ENCODE results near the gene IL4R. TPM values are rescaled to one million over a fixed set of nuclear protein-coding genes. Genes with fewer than 3 reads are reported as not detected.

IL4R gene
- total RNA-seq, 2 experiments from 2014 or later: 73.1 to 82.8 TPM

DNA sequence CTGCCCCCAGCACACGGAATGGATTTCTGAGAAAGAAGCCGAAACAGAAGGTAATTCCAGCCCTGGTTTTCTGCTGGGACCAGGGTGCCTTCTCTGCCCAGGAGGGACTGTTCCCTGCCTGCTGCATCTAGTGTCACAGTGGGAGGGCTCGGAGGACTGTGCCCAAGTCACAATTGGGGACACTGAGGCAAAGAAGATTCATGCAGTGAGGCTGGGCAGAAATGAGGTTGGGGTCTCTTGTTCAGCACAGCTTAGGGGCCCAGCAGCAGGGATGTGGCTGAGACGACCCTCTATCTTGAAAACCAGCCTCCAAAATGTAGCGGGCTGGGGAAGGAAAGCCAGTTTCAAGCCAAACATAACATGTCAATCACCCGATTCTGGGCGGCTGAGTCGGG lies 88.8 kb downstream of the IL4R start:
- DNase-seq (ENCODE audit: low spot score): no peak
- Histone ChIP-seq H3K9me3 (ENCODE audit: low read length) (0 out of 2 replicates have a peak, but pooled peaks cover 8% of the 10 kb centered on the region), H3K79me2 (ENCODE audit: insufficient read depth, low read depth, low read length) (peaks cover 14% of the 10 kb centered on the region), H3K4me2 (ENCODE audit: low read length) (peak overlapping the region; percentile 96), H3K9me2 (ENCODE audit: insufficient read depth, low read length) (no peaks in the 10 kb centered on the region), H4K20me1 (ENCODE audit: insufficient read depth, low read length) (no peaks in the 10 kb centered on the region), H3K27ac (ENCODE audit: low read depth, low read length, poor library complexity, severe bottlenecking) (peak overlapping the region; percentile 79), H3K4me1 (ENCODE audit: insufficient read depth, low read length, poor library complexity, severe bottlenecking) (peaks cover 95% of the 10 kb centered on the region), H3K36me3 (ENCODE audit: insufficient read depth, low read length) (no peaks in the 10 kb centered on the region), H3K4me3 (ENCODE audit: low read depth, low read length, poor library complexity, severe bottlenecking) (peak overlapping the region; percentile 74), H2AFZ (ENCODE audit: low read length) (peak overlapping the region; percentile 19; the same call in 1 of the 2 replicates)
- intact Hi-C loops (cut with micrococcal nuclease; ENCODE audit: unreplicated experiment): loop anchor here (1.0 kb wide), 2 partner anchors 24 to 48 kb away; no protein-coding TSS in a partner anchor
- CTCF ChIA-PET (ENCODE audit: unreplicated experiment): no interaction called here
- POLR2A ChIA-PET: interaction anchor here (0.9 to 6.1 kb wide), 5 partner anchors 19 to 104 kb away, joined by 3 to 44 read pairs (median 5); no protein-coding TSS in a partner anchor
- TSS peak; percentile 72 for BruUV-seq (replicated peaks)
- TF ChIP-seq, protein P1, sequence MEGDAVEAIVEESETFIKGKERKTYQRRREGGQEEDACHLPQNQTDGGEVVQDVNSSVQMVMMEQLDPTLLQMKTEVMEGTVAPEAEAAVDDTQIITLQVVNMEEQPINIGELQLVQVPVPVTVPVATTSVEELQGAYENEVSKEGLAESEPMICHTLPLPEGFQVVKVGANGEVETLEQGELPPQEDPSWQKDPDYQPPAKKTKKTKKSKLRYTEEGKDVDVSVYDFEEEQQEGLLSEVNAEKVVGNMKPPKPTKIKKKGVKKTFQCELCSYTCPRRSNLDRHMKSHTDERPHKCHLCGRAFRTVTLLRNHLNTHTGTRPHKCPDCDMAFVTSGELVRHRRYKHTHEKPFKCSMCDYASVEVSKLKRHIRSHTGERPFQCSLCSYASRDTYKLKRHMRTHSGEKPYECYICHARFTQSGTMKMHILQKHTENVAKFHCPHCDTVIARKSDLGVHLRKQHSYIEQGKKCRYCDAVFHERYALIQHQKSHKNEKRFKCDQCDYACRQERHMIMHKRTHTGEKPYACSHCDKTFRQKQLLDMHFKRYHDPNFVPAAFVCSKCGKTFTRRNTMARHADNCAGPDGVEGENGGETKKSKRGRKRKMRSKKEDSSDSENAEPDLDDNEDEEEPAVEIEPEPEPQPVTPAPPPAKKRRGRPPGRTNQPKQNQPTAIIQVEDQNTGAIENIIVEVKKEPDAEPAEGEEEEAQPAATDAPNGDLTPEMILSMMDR (conservative IDR thresholded peaks at IDR 0.05; ENCODE audit: low read length): no peak
- no peak for TF ChIP-seq EZH2phosphoT487 (IDR thresholded peaks at IDR 0.05; ENCODE audit: borderline replicate concordance, low read depth, low read length)

DNA sequence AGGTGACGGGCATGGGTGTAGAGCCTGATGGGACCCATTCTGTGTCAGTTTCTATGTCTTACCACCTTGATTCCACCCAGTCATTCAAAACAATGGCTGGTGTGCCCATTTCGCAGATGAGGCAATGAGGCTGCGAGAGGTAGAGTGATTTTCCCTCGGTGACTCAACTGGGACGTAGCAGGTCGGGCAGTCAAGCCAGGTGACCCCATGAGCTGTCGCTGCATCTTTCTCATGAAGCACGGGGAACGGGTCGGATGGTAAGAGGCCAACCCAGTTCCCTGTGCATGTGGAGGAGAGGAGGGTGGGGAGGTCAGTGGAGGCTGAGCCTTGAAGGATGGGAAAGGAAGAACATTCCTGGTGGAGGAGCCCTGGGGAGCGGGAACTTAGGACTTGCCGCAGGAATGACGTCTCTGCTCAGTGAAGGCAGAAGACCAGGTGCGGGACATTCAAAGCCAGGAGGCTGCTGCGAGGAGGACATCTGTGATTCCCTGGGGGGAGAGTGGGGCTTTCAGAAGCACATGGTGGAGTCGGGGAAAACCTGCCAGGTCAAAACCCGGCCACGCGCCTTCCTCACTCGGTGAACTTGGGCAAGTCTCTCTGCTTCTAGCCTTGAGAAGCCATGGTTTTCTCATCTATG lies 89.3 kb downstream of the IL4R start:
- 0 out of 2 replicates have a peak, but pooled peaks cover 6% of the 10 kb centered on the region for H3K9me3 ChIP-seq (ENCODE audit: low read length)
- H2AFZ ChIP-seq (ENCODE audit: low read length): peak overlapping the region; percentile 19; the same call in 1 of the 2 replicates
- peak overlapping the region; percentile 79 for H3K27ac ChIP-seq (ENCODE audit: low read depth, low read length, poor library complexity, severe bottlenecking)
- H3K4me3 ChIP-seq (ENCODE audit: low read depth, low read length, poor library complexity, severe bottlenecking): peak overlapping the region; percentile 74
- CTCF ChIA-PET (ENCODE audit: unreplicated experiment): no interaction called here
- no peaks in the 10 kb centered on the region for H4K20me1 ChIP-seq (ENCODE audit: insufficient read depth, low read length)
- DNase-seq (ENCODE audit: low spot score): peak; percentile 85
- intact Hi-C loops (cut with micrococcal nuclease; ENCODE audit: unreplicated experiment): loop anchor here (1.0 kb wide), 3 partner anchors 23 to 47 kb away; no protein-coding TSS in a partner anchor
- TF ChIP-seq, protein P1 (conservative IDR thresholded peaks at IDR 0.05; ENCODE audit: low read length): no peak
- no peak for TF ChIP-seq EZH2phosphoT487 (IDR thresholded peaks at IDR 0.05; ENCODE audit: borderline replicate concordance, low read depth, low read length)
- no peaks in the 10 kb centered on the region for H3K36me3 ChIP-seq (ENCODE audit: insufficient read depth, low read length)
- no peaks in the 10 kb centered on the region for H3K9me2 ChIP-seq (ENCODE audit: insufficient read depth, low read length)
- no TSS peak for BruUV-seq (replicated peaks)
- H3K79me2 ChIP-seq (ENCODE audit: insufficient read depth, low read depth, low read length): peaks cover 14% of the 10 kb centered on the region
- H3K4me1 ChIP-seq (ENCODE audit: insufficient read depth, low read length, poor library complexity, severe bottlenecking): peaks cover 97% of the 10 kb centered on the region
- peak overlapping the region; percentile 96 for H3K4me2 ChIP-seq (ENCODE audit: low read length)
- POLR2A ChIA-PET: interaction anchor here (0.6 to 6.1 kb wide), 8 partner anchors 13 to 203 kb away, joined by 3 to 44 read pairs (median 4); no protein-coding TSS in a partner anchor

Measured in OCI-LY7 (cell line).